HepG2 (cell line): Measurements from ENCODE around the gene VAT1L. TPM values are rescaled to one million over a fixed set of nuclear protein-coding genes. Genes with fewer than 3 reads are reported as not detected.

Experiments
- FOXO4 ChIP-seq: sonication (generic); formaldehyde crosslinking; conservative IDR thresholded peaks from 2 replicates; pipeline ENCODE4 v1.8.1; 2023; ENCODE audit warnings: missing genetic modification reagents
- HNRNPK ChIP-seq: fragments of 200-400 bp; formaldehyde crosslinking; IDR thresholded peaks from 2 replicates; pipeline ENCODE4 v1.6.1; 2018; ENCODE audit warnings: low read length, low read depth, moderate library complexity, mild to moderate bottlenecking; ENCODE audit not compliant: poor library complexity, severe bottlenecking
- MYC ChIP-seq: sonication (generic); formaldehyde crosslinking; IDR thresholded peaks from 2 replicates; pipeline ENCODE4 v1.9.0; 2021; ENCODE audit warnings: missing genetic modification reagents, borderline replicate concordance
- NONO ChIP-seq, 2 experiments: fragments of 450-650 bp in 1 of 2; sonication (generic) in 1 of 2; formaldehyde crosslinking in 1 of 2; IDR thresholded peaks in 1 of 2; conservative IDR thresholded peaks in 1 of 2; 2 replicates each; pipeline versions ENCODE4 v1.6.1 to v1.8.0; 2017 to 2022; ENCODE audit warnings: mild to moderate bottlenecking in 1 of 2, missing genetic modification reagents in 1 of 2, moderate library complexity in 1 of 2
- RAD21 ChIP-seq: fragments of 450-650 bp; formaldehyde crosslinking; IDR thresholded peaks from 2 replicates; pipeline ENCODE4 v1.5.0; 2020; ENCODE audit warnings: mild to moderate bottlenecking
- RFX3 ChIP-seq: IDR thresholded peaks from 2 replicates; pipeline ENCODE4 v1.6.1; 2016; ENCODE audit warnings: missing biosample characterization, missing genetic modification reagents
- ZNF343 ChIP-seq: sonication (generic); formaldehyde crosslinking; IDR thresholded peaks from 2 replicates; pipeline ENCODE4 v1.4.0; 2020; ENCODE audit warnings: mild to moderate bottlenecking, missing genetic modification reagents
- ZNF468 ChIP-seq: sonication (generic); formaldehyde crosslinking; IDR thresholded peaks from 2 replicates; pipeline ENCODE4 v1.8.0; 2022; ENCODE audit warnings: mild to moderate bottlenecking, moderate library complexity, missing genetic modification reagents
- ZNF556 ChIP-seq: sonication (generic); formaldehyde crosslinking; IDR thresholded peaks from 2 replicates; pipeline ENCODE4 v1.4.0; 2020; ENCODE audit warnings: mild to moderate bottlenecking, missing genetic modification reagents, borderline replicate concordance
- ZNF660 ChIP-seq: sonication (generic); formaldehyde crosslinking; IDR thresholded peaks from 2 replicates; pipeline ENCODE4 v1.5.1; 2020; ENCODE audit warnings: mild to moderate bottlenecking, low read depth, missing genetic modification reagents, borderline replicate concordance
- polyA plus RNA-seq, 8 experiments: library from polyadenylated mRNA; depleted of rRNA in 3 of 8; stranded (reverse) in 7 of 8; unstranded in 1 of 8; fragments of >200 nt; fragmentation: Illumina TruSeq in 4 of 8; extraction: Trizol in 4 of 8; gene quantifications; 2 replicates each; pipeline versions ENCODE4 v1.2.1 to v1.2.3, GENCODE V29; 2011 to 2016; ENCODE audit warnings: low read depth in 4 of 8, missing spikeins in 1 of 8, mixed read lengths in 1 of 8; ENCODE audit not compliant: insufficient read depth in 1 of 8
- total RNA-seq, 5 experiments: library from RNA; depleted of rRNA; stranded (reverse); fragments of >200 nt; fragmentation: Illumina TruSeq; extraction: Trizol; gene quantifications; 2 replicates each; pipeline ENCODE4 v1.2.3, GENCODE V29; 2016; ENCODE audit warnings: low read depth in 1 of 5
- TF ChIP-seq, protein P1 (sequence below): sonication (generic); formaldehyde crosslinking; conservative IDR thresholded peaks from 2 replicates; pipeline ENCODE4 v1.4.0; 2020; ENCODE audit warnings: mild to moderate bottlenecking, missing genetic modification reagents, moderate library complexity
- TF ChIP-seq, protein P2 (sequence below), 2 experiments: fragments of 450-650 bp in 1 of 2; sonication (generic) in 1 of 2; formaldehyde crosslinking; IDR thresholded peaks; 2 replicates each; pipeline versions ENCODE4 v1.5.0 to v1.8.0; 2020 to 2022; ENCODE audit warnings: mild to moderate bottlenecking in 1 of 2, missing genetic modification reagents in 1 of 2
- TF ChIP-seq, protein P3 (sequence below): sonication (generic); formaldehyde crosslinking; IDR thresholded peaks from 2 replicates; pipeline ENCODE4 v1.4.0; 2020; ENCODE audit warnings: missing genetic modification reagents

VAT1L gene
- total and polyA plus RNA-seq, 2 of the 13 experiments (the other 11 are each of a cell fraction or from before 2014, with no cell fraction given) = not detected

- TF ChIP-seq, protein P1, sequence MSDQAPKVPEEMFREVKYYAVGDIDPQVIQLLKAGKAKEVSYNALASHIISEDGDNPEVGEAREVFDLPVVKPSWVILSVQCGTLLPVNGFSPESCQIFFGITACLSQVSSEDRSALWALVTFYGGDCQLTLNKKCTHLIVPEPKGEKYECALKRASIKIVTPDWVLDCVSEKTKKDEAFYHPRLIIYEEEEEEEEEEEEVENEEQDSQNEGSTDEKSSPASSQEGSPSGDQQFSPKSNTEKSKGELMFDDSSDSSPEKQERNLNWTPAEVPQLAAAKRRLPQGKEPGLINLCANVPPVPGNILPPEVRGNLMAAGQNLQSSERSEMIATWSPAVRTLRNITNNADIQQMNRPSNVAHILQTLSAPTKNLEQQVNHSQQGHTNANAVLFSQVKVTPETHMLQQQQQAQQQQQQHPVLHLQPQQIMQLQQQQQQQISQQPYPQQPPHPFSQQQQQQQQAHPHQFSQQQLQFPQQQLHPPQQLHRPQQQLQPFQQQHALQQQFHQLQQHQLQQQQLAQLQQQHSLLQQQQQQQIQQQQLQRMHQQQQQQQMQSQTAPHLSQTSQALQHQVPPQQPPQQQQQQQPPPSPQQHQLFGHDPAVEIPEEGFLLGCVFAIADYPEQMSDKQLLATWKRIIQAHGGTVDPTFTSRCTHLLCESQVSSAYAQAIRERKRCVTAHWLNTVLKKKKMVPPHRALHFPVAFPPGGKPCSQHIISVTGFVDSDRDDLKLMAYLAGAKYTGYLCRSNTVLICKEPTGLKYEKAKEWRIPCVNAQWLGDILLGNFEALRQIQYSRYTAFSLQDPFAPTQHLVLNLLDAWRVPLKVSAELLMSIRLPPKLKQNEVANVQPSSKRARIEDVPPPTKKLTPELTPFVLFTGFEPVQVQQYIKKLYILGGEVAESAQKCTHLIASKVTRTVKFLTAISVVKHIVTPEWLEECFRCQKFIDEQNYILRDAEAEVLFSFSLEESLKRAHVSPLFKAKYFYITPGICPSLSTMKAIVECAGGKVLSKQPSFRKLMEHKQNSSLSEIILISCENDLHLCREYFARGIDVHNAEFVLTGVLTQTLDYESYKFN = peak; percentile 51
- TF ChIP-seq ZNF556 (CRISPR knock-in tag) = peak; percentile 53; the same call in 1 of the 2 replicates
- TF ChIP-seq FOXO4 = 0 out of 2 replicates have a peak, but pooled peaks have one; percentile 42
- no peak for TF ChIP-seq ZNF468
- no peak for TF ChIP-seq MYC (CRISPR knock-in tag)
- TF ChIP-seq, protein P2, sequence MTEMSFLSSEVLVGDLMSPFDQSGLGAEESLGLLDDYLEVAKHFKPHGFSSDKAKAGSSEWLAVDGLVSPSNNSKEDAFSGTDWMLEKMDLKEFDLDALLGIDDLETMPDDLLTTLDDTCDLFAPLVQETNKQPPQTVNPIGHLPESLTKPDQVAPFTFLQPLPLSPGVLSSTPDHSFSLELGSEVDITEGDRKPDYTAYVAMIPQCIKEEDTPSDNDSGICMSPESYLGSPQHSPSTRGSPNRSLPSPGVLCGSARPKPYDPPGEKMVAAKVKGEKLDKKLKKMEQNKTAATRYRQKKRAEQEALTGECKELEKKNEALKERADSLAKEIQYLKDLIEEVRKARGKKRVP (CRISPR knock-in tag; IDR thresholded peaks at IDR 0.05) = peak in 1 of 2 experiments; percentile 21; a peak in 1 of 4 replicates
- TF ChIP-seq, protein P3, sequence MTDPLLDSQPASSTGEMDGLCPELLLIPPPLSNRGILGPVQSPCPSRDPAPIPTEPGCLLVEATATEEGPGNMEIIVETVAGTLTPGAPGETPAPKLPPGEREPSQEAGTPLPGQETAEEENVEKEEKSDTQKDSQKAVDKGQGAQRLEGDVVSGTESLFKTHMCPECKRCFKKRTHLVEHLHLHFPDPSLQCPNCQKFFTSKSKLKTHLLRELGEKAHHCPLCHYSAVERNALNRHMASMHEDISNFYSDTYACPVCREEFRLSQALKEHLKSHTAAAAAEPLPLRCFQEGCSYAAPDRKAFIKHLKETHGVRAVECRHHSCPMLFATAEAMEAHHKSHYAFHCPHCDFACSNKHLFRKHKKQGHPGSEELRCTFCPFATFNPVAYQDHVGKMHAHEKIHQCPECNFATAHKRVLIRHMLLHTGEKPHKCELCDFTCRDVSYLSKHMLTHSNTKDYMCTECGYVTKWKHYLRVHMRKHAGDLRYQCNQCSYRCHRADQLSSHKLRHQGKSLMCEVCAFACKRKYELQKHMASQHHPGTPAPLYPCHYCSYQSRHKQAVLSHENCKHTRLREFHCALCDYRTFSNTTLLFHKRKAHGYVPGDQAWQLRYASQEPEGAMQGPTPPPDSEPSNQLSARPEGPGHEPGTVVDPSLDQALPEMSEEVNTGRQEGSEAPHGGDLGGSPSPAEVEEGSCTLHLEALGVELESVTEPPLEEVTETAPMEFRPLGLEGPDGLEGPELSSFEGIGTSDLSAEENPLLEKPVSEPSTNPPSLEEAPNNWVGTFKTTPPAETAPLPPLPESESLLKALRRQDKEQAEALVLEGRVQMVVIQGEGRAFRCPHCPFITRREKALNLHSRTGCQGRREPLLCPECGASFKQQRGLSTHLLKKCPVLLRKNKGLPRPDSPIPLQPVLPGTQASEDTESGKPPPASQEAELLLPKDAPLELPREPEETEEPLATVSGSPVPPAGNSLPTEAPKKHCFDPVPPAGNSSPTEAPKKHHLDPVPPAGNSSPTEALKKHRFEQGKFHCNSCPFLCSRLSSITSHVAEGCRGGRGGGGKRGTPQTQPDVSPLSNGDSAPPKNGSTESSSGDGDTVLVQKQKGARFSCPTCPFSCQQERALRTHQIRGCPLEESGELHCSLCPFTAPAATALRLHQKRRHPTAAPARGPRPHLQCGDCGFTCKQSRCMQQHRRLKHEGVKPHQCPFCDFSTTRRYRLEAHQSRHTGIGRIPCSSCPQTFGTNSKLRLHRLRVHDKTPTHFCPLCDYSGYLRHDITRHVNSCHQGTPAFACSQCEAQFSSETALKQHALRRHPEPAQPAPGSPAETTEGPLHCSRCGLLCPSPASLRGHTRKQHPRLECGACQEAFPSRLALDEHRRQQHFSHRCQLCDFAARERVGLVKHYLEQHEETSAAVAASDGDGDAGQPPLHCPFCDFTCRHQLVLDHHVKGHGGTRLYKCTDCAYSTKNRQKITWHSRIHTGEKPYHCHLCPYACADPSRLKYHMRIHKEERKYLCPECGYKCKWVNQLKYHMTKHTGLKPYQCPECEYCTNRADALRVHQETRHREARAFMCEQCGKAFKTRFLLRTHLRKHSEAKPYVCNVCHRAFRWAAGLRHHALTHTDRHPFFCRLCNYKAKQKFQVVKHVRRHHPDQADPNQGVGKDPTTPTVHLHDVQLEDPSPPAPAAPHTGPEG (CRISPR knock-in tag) = no peak
- TF ChIP-seq NONO (IDR thresholded peaks at IDR 0.05) = no peak
- no peak for TF ChIP-seq NONO (CRISPR knock-in tag; conservative IDR thresholded peaks at IDR 0.05)
- no peak for TF ChIP-seq ZNF343 (CRISPR knock-in tag)
- TF ChIP-seq RFX3 (CRISPR knock-in tag) = no peak
- no peak for TF ChIP-seq HNRNPK
- no peak for TF ChIP-seq RAD21 (CRISPR knock-in tag)
- no peak for TF ChIP-seq ZNF660 (CRISPR knock-in tag)
Observed at GRCh38 chr16:77775911-77776909, 12.2 kb upstream of the VAT1L start (continued).
